Mesenteric fat pad (tissue), 1 donor: ENCODE results near the gene ATG10. TPM values are rescaled to one million over a fixed set of nuclear protein-coding genes. Genes with fewer than 3 reads are reported as not detected.
A peak's percentile ranks its signal among the peaks of the same experiment; 100 is the strongest.

Source experiments
- DNase-seq: peaks from one replicate; pipeline ENCODE4 v3.0.0-alpha.2; 2020; ENCODE audit warnings: low spot score
- total RNA-seq: library from RNA; stranded (reverse); fragmentation: NEBNext Ultra II Directional; extraction: Animal tissue kit (Norgen Biotek cat#: 25700); gene quantifications from one replicate; pipeline ENCODE4 v1.2.1, GENCODE V29; 2021
- donor health status: DM: yes; HTN: yes; CAD: no.

Gene ATG10
- total RNA-seq, 1 donor from 2014 or later, result 4.9 TPM

- no peak for DNase-seq
Measured at GRCh38 chr5:82274343-82275211, 302.8 kb downstream of the ATG10 start.

GRCh38 chr5:82275216-82275664 lies 303.4 kb downstream of the ATG10 start:
- no peak for DNase-seq

- no peak for DNase-seq
Measured at GRCh38 chr5:82276800-82277612, 305.2 kb downstream of the ATG10 start.

GRCh38 chr5:82277613-82277986 lies 305.8 kb downstream of the ATG10 start:
- no peak for DNase-seq

GRCh38 chr5:82277987-82278710 lies 306.3 kb downstream of the ATG10 start, which contains the start of gene RPS23:
RPS23 (minus strand) TSS chr5:82278354; CDS start chr5:82278323, 31 bp downstream.
- peak; percentile 93 for DNase-seq

- no peak for DNase-seq
Measured at GRCh38 chr5:82278711-82279370, 307.0 kb downstream of the ATG10 start.

- DNase-seq, result no peak
Measured at GRCh38 chr5:82283893-82284292, 312.1 kb downstream of the ATG10 start.

GRCh38 chr5:82285206-82285605 lies 313.4 kb downstream of the ATG10 start:
- DNase-seq, result no peak

- DNase-seq, result no peak
Measured at GRCh38 chr5:82287625-82288024, 315.8 kb downstream of the ATG10 start.

- DNase-seq, result no peak
Measured at GRCh38 chr5:82290005-82290404, 318.2 kb downstream of the ATG10 start.

GRCh38 chr5:82290908-82291307 lies 319.1 kb downstream of the ATG10 start:
- DNase-seq, result no peak

GRCh38 chr5:82291420-82291819 lies 319.6 kb downstream of the ATG10 start:
- no peak for DNase-seq

- DNase-seq, result no peak
Measured at GRCh38 chr5:82295144-82295543, 323.3 kb downstream of the ATG10 start.

GRCh38 chr5:82295959-82296531 lies 324.2 kb downstream of the ATG10 start:
- DNase-seq, result no peak

- DNase-seq, result no peak
Measured at GRCh38 chr5:82296929-82297328, 325.1 kb downstream of the ATG10 start.

GRCh38 chr5:82297711-82298110 lies 325.9 kb downstream of the ATG10 start:
- DNase-seq, result no peak

- no peak for DNase-seq
Measured at GRCh38 chr5:82298668-82299067, 326.8 kb downstream of the ATG10 start.

- DNase-seq, result no peak
Measured at GRCh38 chr5:82301190-82301589, 329.4 kb downstream of the ATG10 start.
